ENCODE data around the gene KCNE4.

DNA sequence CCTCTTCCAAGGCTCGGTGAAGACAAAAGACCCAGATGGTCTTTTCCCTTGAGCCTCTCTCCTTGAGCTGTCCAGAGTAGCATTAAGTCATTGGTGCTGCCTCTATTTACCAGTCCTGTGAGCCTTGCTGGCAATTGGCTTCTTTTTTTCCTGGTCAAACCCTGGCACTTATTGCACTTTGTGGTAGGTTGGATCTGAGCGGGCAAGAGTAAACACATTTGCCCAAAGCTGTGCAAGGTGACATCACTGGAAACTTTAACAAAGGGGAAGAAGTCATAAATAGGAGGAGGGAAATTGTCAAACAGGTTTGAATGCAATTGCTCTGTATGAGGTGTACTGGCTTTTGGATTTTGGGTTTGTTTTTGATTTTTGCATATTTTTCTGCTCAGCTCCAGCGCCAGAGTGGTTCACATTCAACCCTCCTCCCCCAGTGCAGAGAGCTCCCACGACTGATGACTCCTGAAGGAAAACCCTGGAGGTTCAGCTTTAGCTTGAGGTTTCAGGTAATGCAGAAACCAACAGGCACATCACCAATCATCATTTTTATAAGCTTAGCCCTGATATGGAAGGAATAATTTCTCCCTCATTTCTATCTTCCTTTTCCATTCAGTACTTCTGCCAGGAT, 8.3 kb downstream of the KCNE4 start:
- no peak for TF ChIP-seq CTCF (conservative IDR thresholded peaks at IDR 0.05; ENCODE audit: low read length)
- no peak for TF ChIP-seq EZH2phosphoT487 (IDR thresholded peaks at IDR 0.05; ENCODE audit: borderline replicate concordance)
